Measurements from ENCODE around the gene TLE2. TPM values are rescaled to one million over a fixed set of nuclear protein-coding genes. Genes with fewer than 3 reads are reported as not detected.

TLE2 gene
- total RNA-seq, 1 experiment from 2014 or later = 13.7 TPM

DNA sequence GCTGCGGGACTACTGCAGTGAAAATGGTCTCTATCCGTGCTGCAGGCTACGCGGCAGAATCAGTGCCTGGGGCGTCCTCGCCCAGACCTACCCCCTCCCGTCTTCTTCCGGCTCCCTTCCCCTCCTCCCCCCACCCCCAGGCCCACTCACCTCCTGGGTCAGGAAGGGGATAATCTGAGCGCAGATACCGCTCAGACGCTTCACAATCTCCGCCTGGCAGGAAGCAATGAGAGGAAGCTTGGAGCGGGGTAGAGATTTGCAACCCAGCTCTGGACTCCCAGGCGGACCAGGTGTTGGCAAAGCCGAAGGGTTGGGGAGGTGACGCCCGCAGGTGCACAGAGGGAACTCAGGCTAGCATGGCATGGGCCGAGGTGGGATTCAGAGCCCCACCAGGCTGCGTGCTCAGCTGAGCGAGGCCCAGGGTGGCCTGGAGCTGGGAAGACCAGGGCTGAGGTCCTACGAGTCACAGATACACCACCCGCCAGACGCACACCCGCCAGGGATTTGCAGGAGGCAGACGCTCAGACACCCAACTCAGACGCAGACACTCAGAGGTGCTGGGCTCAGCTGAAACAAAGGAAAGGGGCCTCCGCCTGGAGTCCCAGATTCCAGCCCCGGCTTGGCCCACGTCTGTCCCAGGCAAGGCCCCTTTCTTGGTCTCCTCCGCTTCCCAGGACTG lies 4.1 kb downstream of the TLE2 start:
- POLR2A ChIA-PET (ENCODE audit: unreplicated experiment) = no interaction called here
- no peak for DNase-seq
- H4K20me1 ChIP-seq (ENCODE audit: insufficient read depth) = no peaks in the 10 kb centered on the region

GRCh38 chr19:3024509-3024869 lies 4.6 kb downstream of the TLE2 start:
- no peaks in the 10 kb centered on the region for H3K9me3 ChIP-seq (ENCODE audit: insufficient read depth, low read depth)

More for the DNA sequence above, 4.1 kb downstream of the TLE2 start:
- H3K27me3 ChIP-seq (ENCODE audit: insufficient read depth, low read depth) = no peaks in the 10 kb centered on the region
- no peak overlapping the region for H2AFZ ChIP-seq
- intact Hi-C loops (cut with micrococcal nuclease; ENCODE audit: unreplicated experiment) = no loop called here
- no peak overlapping the region for H3K4me3 ChIP-seq
- TF ChIP-seq EZH2 (IDR thresholded peaks at IDR 0.05; ENCODE audit: low read depth) (no peak), CTCF (conservative IDR thresholded peaks at IDR 0.05) (no peak)
- BruUV-seq (replicated peaks) = no TSS peak
- no peak overlapping the region for H3K27ac ChIP-seq
- H3K4me1 ChIP-seq (replicated peaks; ENCODE audit: insufficient read depth) = no peaks in the 10 kb centered on the region
- no peaks in the 10 kb centered on the region for H3K79me2 ChIP-seq (ENCODE audit: low read depth)
- CTCF ChIA-PET = no interaction called here
- no peaks in the 10 kb centered on the region for H3K36me3 ChIP-seq (ENCODE audit: low read depth)
- no peaks in the 10 kb centered on the region for H3F3A ChIP-seq (ENCODE audit: insufficient read depth, low read depth)
- no peaks in the 10 kb centered on the region for H3K9me3 ChIP-seq (ENCODE audit: insufficient read depth, low read depth)
- H3K9me2 ChIP-seq (ENCODE audit: insufficient read depth) = no peaks in the 10 kb centered on the region
- no peak overlapping the region for H3K4me2 ChIP-seq

GRCh38 chr19:3020321-3020960 lies 8.6 kb downstream of the TLE2 start:
- BruUV-seq (replicated peaks) = no TSS peak
- Histone ChIP-seq H3K4me2 (no peak overlapping the region), H3F3A (ENCODE audit: insufficient read depth, low read depth) (no peaks in the 10 kb centered on the region), H3K27me3 (ENCODE audit: insufficient read depth, low read depth) (no peaks in the 10 kb centered on the region), H3K9me2 (ENCODE audit: insufficient read depth) (no peaks in the 10 kb centered on the region), H3K36me3 (ENCODE audit: low read depth) (no peaks in the 10 kb centered on the region), H3K4me3 (no peak overlapping the region), H3K4me1 (replicated peaks; ENCODE audit: insufficient read depth) (no peaks in the 10 kb centered on the region), H4K20me1 (ENCODE audit: insufficient read depth) (no peaks in the 10 kb centered on the region), H3K79me2 (ENCODE audit: low read depth) (no peaks in the 10 kb centered on the region), H3K27ac (no peak overlapping the region), H3K9me3 (ENCODE audit: insufficient read depth, low read depth) (no peaks in the 10 kb centered on the region), H2AFZ (no peak overlapping the region)
- no peak for TF ChIP-seq CTCF (conservative IDR thresholded peaks at IDR 0.05)
- TF ChIP-seq EZH2 (IDR thresholded peaks at IDR 0.05; ENCODE audit: low read depth) = no peak
- ChIA-PET CTCF (no interaction called here), POLR2A (ENCODE audit: unreplicated experiment) (interaction anchor here (0.7 kb wide), 1 partner anchor 421 kb away, joined by 5 read pairs; no protein-coding TSS in a partner anchor)
- intact Hi-C loops (cut with micrococcal nuclease; ENCODE audit: unreplicated experiment) = no loop called here
- DNase-seq = no peak

More at GRCh38 chr19:3024509-3024869, 4.6 kb downstream of the TLE2 start:
- H2AFZ ChIP-seq = no peak overlapping the region
- no peaks in the 10 kb centered on the region for H3F3A ChIP-seq (ENCODE audit: insufficient read depth, low read depth)
- H3K4me1 ChIP-seq (replicated peaks; ENCODE audit: insufficient read depth) = no peaks in the 10 kb centered on the region
- H3K4me3 ChIP-seq = no peak overlapping the region
- H3K27ac ChIP-seq = no peak overlapping the region
- ChIA-PET CTCF (no interaction called here), POLR2A (ENCODE audit: unreplicated experiment) (interaction anchor here (0.6 kb wide), 1 partner anchor 17 kb away, joined by 4 read pairs; no protein-coding TSS in a partner anchor)
- TF ChIP-seq CTCF (conservative IDR thresholded peaks at IDR 0.05) (no peak), EZH2 (IDR thresholded peaks at IDR 0.05; ENCODE audit: low read depth) (no peak)
- H3K9me2 ChIP-seq (ENCODE audit: insufficient read depth) = no peaks in the 10 kb centered on the region
- intact Hi-C loops (cut with micrococcal nuclease; ENCODE audit: unreplicated experiment) = no loop called here
- no TSS peak for BruUV-seq (replicated peaks)
- H3K27me3 ChIP-seq (ENCODE audit: insufficient read depth, low read depth) = no peaks in the 10 kb centered on the region
- no peaks in the 10 kb centered on the region for H3K36me3 ChIP-seq (ENCODE audit: low read depth)
- no peak overlapping the region for H3K4me2 ChIP-seq
- no peak for DNase-seq
- H4K20me1 ChIP-seq (ENCODE audit: insufficient read depth) = no peaks in the 10 kb centered on the region
- no peaks in the 10 kb centered on the region for H3K79me2 ChIP-seq (ENCODE audit: low read depth)

All from PC-9 (cell line).